ENCODE measurements around the gene MRPL47. TPM values are rescaled to one million over a fixed set of nuclear protein-coding genes. Genes with fewer than 3 reads are reported as not detected.
A peak's percentile ranks its signal among the peaks of the same experiment; 100 is the strongest.

MRPL47 gene
- total and polyA plus RNA-seq, 9 of the 15 experiments (the other 6 are each of a cell fraction or from before 2014, with no cell fraction given), result 101 to 437 (median 141) TPM

DNA sequence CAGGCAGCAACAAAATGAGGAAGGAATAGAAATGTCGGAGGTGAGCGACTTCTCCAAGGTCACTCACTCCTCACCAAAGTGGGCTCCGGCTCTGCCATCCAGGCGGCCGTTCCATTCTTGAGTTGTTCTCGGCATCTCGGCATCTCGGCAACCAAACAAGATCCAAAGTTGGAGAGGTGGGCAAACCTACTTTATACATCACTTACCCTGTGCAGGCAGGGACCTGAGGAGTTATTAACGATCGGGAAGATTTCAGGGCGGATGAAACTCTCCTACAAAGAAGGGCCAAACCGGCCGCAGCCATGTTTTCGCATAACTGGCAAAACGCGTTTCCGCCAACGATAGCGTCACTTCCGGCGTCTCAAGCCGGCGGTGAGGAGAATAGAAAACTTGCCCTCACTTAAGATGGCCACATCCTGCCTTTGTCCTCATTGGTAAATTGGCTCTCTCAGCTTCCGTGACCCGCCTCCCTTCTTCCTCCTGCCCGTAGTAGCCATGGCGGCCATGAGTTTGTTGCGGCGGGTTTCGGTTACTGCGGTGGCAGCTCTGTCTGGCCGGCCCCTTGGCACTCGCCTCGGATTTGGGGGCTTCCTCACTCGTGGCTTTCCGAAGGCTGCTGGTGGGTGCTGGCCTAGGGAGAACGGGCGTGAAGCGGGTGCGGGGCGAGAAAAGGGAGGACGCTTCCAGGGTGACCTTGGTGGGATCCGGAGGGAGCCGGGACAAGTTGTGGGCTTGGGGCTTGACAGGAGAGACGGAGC is at the start of gene MRPL47, which contains the start of gene NDUFB5 (continued):
- TF ChIP-seq TAF9B (IDR thresholded peaks at IDR 0.05; ENCODE audit: partially characterized antibody) (peak; percentile 93), POLR2G (IDR thresholded peaks at IDR 0.05; ENCODE audit: low read depth, low read length) (peak; percentile 95), SP1 (CRISPR knock-in tag; IDR thresholded peaks at IDR 0.05) (peak; percentile 86; the same call in 1 of the 2 replicates), MBD2 (IDR thresholded peaks at IDR 0.05; ENCODE audit: borderline replicate concordance, low read depth) (peak; percentile 60), NFRKB (IDR thresholded peaks at IDR 0.05; ENCODE audit: low read depth) (peak; percentile 100), RBBP5 (IDR thresholded peaks at IDR 0.05; ENCODE audit: borderline replicate concordance, insufficient read depth, low read length, poor library complexity, severe bottlenecking) (peak; percentile 84), NFXL1 (CRISPR knock-in tag; IDR thresholded peaks at IDR 0.05) (no peak), TAF7 (tag; IDR thresholded peaks at IDR 0.05) (peak; percentile 86), DMBX1 (CRISPR knock-in tag; IDR thresholded peaks at IDR 0.05; ENCODE audit: borderline replicate concordance) (0 out of 2 replicates have a peak, but pooled peaks have one; percentile 24), IFI16 (CRISPR knock-in tag; IDR thresholded peaks at IDR 0.05) (no peak)
- TF ChIP-seq, protein P1, sequence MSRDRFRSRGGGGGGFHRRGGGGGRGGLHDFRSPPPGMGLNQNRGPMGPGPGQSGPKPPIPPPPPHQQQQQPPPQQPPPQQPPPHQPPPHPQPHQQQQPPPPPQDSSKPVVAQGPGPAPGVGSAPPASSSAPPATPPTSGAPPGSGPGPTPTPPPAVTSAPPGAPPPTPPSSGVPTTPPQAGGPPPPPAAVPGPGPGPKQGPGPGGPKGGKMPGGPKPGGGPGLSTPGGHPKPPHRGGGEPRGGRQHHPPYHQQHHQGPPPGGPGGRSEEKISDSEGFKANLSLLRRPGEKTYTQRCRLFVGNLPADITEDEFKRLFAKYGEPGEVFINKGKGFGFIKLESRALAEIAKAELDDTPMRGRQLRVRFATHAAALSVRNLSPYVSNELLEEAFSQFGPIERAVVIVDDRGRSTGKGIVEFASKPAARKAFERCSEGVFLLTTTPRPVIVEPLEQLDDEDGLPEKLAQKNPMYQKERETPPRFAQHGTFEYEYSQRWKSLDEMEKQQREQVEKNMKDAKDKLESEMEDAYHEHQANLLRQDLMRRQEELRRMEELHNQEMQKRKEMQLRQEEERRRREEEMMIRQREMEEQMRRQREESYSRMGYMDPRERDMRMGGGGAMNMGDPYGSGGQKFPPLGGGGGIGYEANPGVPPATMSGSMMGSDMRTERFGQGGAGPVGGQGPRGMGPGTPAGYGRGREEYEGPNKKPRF (IDR thresholded peaks at IDR 0.05; ENCODE audit: low read depth, low read length), result no peak
- TF ChIP-seq, protein P2, sequence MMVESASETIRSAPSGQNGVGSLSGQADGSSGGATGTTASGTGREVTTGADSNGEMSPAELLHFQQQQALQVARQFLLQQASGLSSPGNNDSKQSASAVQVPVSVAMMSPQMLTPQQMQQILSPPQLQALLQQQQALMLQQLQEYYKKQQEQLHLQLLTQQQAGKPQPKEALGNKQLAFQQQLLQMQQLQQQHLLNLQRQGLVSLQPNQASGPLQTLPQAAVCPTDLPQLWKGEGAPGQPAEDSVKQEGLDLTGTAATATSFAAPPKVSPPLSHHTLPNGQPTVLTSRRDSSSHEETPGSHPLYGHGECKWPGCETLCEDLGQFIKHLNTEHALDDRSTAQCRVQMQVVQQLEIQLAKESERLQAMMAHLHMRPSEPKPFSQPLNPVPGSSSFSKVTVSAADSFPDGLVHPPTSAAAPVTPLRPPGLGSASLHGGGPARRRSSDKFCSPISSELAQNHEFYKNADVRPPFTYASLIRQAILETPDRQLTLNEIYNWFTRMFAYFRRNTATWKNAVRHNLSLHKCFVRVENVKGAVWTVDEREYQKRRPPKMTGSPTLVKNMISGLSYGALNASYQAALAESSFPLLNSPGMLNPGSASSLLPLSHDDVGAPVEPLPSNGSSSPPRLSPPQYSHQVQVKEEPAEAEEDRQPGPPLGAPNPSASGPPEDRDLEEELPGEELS (CRISPR knock-in tag; IDR thresholded peaks at IDR 0.05; ENCODE audit: borderline replicate concordance), result 0 out of 2 replicates have a peak, but pooled peaks have one; percentile 13
- TF ChIP-seq, protein P3, sequence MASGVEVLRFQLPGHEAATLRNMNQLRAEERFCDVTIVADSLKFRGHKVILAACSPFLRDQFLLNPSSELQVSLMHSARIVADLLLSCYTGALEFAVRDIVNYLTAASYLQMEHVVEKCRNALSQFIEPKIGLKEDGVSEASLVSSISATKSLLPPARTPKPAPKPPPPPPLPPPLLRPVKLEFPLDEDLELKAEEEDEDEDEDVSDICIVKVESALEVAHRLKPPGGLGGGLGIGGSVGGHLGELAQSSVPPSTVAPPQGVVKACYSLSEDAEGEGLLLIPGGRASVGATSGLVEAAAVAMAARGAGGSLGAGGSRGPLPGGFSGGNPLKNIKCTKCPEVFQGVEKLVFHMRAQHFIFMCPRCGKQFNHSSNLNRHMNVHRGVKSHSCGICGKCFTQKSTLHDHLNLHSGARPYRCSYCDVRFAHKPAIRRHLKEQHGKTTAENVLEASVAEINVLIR (CRISPR knock-in tag; IDR thresholded peaks at IDR 0.05), result peak; percentile 86
- TF ChIP-seq, protein P4, sequence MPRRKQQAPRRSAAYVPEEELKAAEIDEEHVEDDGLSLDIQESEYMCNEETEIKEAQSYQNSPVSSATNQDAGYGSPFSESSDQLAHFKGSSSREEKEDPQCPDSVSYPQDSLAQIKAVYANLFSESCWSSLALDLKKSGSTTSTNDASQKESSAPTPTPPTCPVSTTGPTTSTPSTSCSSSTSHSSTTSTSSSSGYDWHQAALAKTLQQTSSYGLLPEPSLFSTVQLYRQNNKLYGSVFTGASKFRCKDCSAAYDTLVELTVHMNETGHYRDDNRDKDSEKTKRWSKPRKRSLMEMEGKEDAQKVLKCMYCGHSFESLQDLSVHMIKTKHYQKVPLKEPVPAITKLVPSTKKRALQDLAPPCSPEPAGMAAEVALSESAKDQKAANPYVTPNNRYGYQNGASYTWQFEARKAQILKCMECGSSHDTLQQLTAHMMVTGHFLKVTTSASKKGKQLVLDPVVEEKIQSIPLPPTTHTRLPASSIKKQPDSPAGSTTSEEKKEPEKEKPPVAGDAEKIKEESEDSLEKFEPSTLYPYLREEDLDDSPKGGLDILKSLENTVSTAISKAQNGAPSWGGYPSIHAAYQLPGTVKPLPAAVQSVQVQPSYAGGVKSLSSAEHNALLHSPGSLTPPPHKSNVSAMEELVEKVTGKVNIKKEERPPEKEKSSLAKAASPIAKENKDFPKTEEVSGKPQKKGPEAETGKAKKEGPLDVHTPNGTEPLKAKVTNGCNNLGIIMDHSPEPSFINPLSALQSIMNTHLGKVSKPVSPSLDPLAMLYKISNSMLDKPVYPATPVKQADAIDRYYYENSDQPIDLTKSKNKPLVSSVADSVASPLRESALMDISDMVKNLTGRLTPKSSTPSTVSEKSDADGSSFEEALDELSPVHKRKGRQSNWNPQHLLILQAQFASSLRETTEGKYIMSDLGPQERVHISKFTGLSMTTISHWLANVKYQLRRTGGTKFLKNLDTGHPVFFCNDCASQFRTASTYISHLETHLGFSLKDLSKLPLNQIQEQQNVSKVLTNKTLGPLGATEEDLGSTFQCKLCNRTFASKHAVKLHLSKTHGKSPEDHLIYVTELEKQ (CRISPR knock-in tag; IDR thresholded peaks at IDR 0.05), result no peak
- TF ChIP-seq, protein P5, sequence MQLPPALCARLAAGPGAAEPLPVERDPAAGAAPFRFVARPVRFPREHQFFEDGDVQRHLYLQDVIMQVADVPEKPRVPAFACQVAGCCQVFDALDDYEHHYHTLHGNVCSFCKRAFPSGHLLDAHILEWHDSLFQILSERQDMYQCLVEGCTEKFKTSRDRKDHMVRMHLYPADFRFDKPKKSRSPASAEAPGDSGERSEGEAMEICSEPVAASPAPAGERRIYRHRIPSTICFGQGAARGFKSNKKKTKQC (CRISPR knock-in tag; IDR thresholded peaks at IDR 0.05), result peak; percentile 17; the same call in 1 of the 2 replicates
